Right lobe of liver (tissue), 4 donors: Measurements from ENCODE around the gene IFT20.

Experiments
- CTCF ChIP-seq, 4 donors: fragments of 200-600 bp in 3 of 4; fragments of 450-650 bp in 1 of 4; IDR thresholded peaks; one replicate each; pipeline versions ENCODE4 v1.5.1 to v1.8.0; 2016 to 2022; ENCODE audit warnings: antibody characterized with exemption in 4 of 4, mild to moderate bottlenecking in 2 of 4
- POLR2A ChIP-seq: fragments of 450-650 bp; IDR thresholded peaks from one replicate; pipeline ENCODE4 v1.6.1; 2017; ENCODE audit warnings: antibody characterized with exemption, mild to moderate bottlenecking
- donor health status: DM: no; HTN: no; CAD: no.
- donor health status: DM: no; HTN: no; CAD: no.
- donor health status: DM: no; HTN: yes; CAD: no.

- no peak for TF ChIP-seq CTCF (IDR thresholded peaks at IDR 0.05)
- no peak for TF ChIP-seq POLR2A
These were observed 17.9 kb downstream of the IFT20 start for GRCh38 chr17:28317099-28317965.
